Fibroblast of skin of left biceps (primary cell): Measurements from ENCODE around the gene FMN2.
A peak's percentile ranks its signal among the peaks of the same experiment; 100 is the strongest.

Experiments
- DNase-seq, 2 experiments: peaks; one replicate each; pipeline ENCODE4 v3.0.0-alpha.2; 2013; ENCODE audit warnings: low read depth in 2 of 2

The FMN2 gene

GRCh38 chr1:240098534-240098933, 6.9 kb downstream of the FMN2 start:
- DNase-seq: no peak

GRCh38 chr1:240099329-240099728, 7.6 kb downstream of the FMN2 start:
- DNase-seq: no peak

- DNase-seq: no peak
Observed at GRCh38 chr1:240099748-240100147, 8.1 kb downstream of the FMN2 start.

- peak; percentile 64 to 68 for DNase-seq
Observed at GRCh38 chr1:240100371-240100934, 8.8 kb downstream of the FMN2 start.

- DNase-seq: no peak
Observed at GRCh38 chr1:240101306-240101705, 9.6 kb downstream of the FMN2 start.

- no peak for DNase-seq
Observed at GRCh38 chr1:240101737-240102136, 10.1 kb downstream of the FMN2 start.

- no peak for DNase-seq
Observed at GRCh38 chr1:240104672-240105071, 13.0 kb downstream of the FMN2 start.

GRCh38 chr1:240107058-240107684, 15.5 kb downstream of the FMN2 start:
- peak in 1 of 2 experiments; percentile 46 for DNase-seq

- no peak for DNase-seq
Observed at GRCh38 chr1:240109130-240109529, 17.4 kb downstream of the FMN2 start.

- DNase-seq: no peak
Observed at GRCh38 chr1:240109920-240110636, 18.4 kb downstream of the FMN2 start.

- no peak for DNase-seq
Observed at GRCh38 chr1:240111558-240111957, 19.9 kb downstream of the FMN2 start.

GRCh38 chr1:240114222-240114621, 22.5 kb downstream of the FMN2 start:
- no peak for DNase-seq

- no peak for DNase-seq
Observed at GRCh38 chr1:240115831-240116230, 24.1 kb downstream of the FMN2 start.

- no peak for DNase-seq
Observed at GRCh38 chr1:240116831-240117769, 25.4 kb downstream of the FMN2 start.

- DNase-seq: no peak
Observed at GRCh38 chr1:240117930-240118329, 26.2 kb downstream of the FMN2 start.

- DNase-seq: no peak
Observed at GRCh38 chr1:240122639-240123613, 31.2 kb downstream of the FMN2 start.

GRCh38 chr1:240126821-240127220, 35.1 kb downstream of the FMN2 start:
- no peak for DNase-seq

- DNase-seq: no peak
Observed at GRCh38 chr1:240128366-240128765, 36.7 kb downstream of the FMN2 start.

GRCh38 chr1:240134113-240134512, 42.4 kb downstream of the FMN2 start:
- DNase-seq: no peak

- DNase-seq: peak; percentile 61 to 62
Observed at GRCh38 chr1:240134596-240134995, 42.9 kb downstream of the FMN2 start.

GRCh38 chr1:240136402-240136801, 44.7 kb downstream of the FMN2 start:
- no peak for DNase-seq
